Effector memory CD4-positive, alpha-beta T cell (primary cell): ENCODE measurements around the gene DPP6.

Experiments used
- DNase-seq, 3 donors: peaks; one replicate each; pipeline ENCODE4 v3.0.0-alpha.2; 2020
- H3K27ac ChIP-seq: 2 replicates; pipeline ENCODE4 v1.7.0; 2013; ENCODE audit warnings: mild to moderate bottlenecking, low read length, moderate library complexity; ENCODE audit not compliant: insufficient read depth, poor library complexity, severe bottlenecking
- H3K27me3 ChIP-seq: replicated peaks from 2 replicates; pipeline ENCODE4 v1.7.0; 2013; ENCODE audit warnings: mild to moderate bottlenecking, low read length; ENCODE audit not compliant: insufficient read depth, control insufficient read depth, poor library complexity, severe bottlenecking
- H3K36me3 ChIP-seq: 2 replicates; pipeline ENCODE4 v1.7.0; 2013; ENCODE audit warnings: mild to moderate bottlenecking, low read length, moderate library complexity; ENCODE audit not compliant: control insufficient read depth, insufficient read depth
- H3K4me1 ChIP-seq: 2 replicates; pipeline ENCODE4 v1.7.0; 2013; ENCODE audit warnings: low read length, mild to moderate bottlenecking; ENCODE audit not compliant: control insufficient read depth, insufficient read depth, poor library complexity, severe bottlenecking
- H3K4me3 ChIP-seq: 2 replicates; pipeline ENCODE4 v1.7.0; 2013; ENCODE audit warnings: low read length, low read depth, mild to moderate bottlenecking; ENCODE audit not compliant: insufficient read depth, poor library complexity, severe bottlenecking
- H3K9me3 ChIP-seq: 2 replicates; pipeline ENCODE4 v1.7.0; 2013; ENCODE audit warnings: mild to moderate bottlenecking, low read length, moderate library complexity; ENCODE audit not compliant: control insufficient read depth

DPP6 gene

GRCh38 chr7:154568346-154568745, 516.1 kb downstream of the DPP6 start:
- Histone ChIP-seq H3K4me1 (no peaks in the 10 kb centered on the region), H3K36me3 (no peaks in the 10 kb centered on the region), H3K27ac (no peak overlapping the region), H3K4me3 (no peak overlapping the region), H3K27me3 (no peaks in the 10 kb centered on the region), H3K9me3 (no peaks in the 10 kb centered on the region)
- DNase-seq = no peak

DNA sequence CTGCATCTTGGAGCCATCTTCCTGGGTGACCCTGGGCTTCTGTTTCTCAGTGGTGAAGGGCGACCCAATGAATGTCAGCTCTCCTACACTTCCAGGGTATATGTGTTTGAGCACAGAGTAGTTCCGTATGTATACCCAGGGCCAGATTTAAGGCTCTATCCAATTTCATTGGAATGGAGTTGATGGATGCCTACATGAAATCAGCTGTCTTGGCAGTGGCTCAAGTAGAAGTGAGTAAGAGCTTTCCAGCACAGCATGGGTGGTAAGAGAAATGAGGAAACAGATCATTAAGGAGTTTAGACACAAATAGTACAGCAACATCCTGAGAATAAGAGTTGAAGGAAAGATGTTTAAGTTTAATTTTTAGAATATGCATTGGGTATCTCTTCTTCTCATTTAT, 517.7 kb downstream of the DPP6 start:
- Histone ChIP-seq H3K4me1 (no peaks in the 10 kb centered on the region), H3K4me3 (no peak overlapping the region), H3K27me3 (no peaks in the 10 kb centered on the region), H3K9me3 (no peaks in the 10 kb centered on the region), H3K36me3 (no peaks in the 10 kb centered on the region), H3K27ac (no peak overlapping the region)
- DNase-seq = no peak

GRCh38 chr7:154571772-154572171, 519.6 kb downstream of the DPP6 start:
- no peaks in the 10 kb centered on the region for H3K36me3 ChIP-seq
- no peak for DNase-seq
- H3K27ac ChIP-seq = no peak overlapping the region
- H3K27me3 ChIP-seq = no peaks in the 10 kb centered on the region
- H3K4me3 ChIP-seq = no peak overlapping the region
- no peaks in the 10 kb centered on the region for H3K9me3 ChIP-seq
- no peaks in the 10 kb centered on the region for H3K4me1 ChIP-seq

DNA sequence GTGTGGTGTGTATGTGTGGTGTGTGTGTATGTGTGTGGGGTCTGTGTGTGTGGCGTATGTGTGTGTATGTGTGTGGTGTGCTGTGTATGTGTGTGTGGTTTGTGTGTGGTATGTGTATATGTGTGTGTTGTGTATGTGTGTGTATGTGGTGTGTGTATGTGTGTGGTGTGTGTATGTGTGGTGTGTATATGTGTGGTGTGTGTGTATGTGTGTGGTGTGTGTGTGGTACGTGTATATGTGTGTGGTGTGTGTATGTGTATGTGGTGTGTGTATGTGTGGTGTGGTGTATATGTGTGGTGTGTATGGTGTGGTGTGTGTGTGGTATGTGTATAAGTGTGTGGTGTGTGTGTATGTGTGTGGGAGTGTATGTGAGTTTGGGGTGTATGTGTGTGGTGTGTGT, 522.0 kb downstream of the DPP6 start:
- no peak overlapping the region for H3K4me3 ChIP-seq
- H3K36me3 ChIP-seq = no peaks in the 10 kb centered on the region
- H3K4me1 ChIP-seq = no peaks in the 10 kb centered on the region
- H3K9me3 ChIP-seq = no peaks in the 10 kb centered on the region
- H3K27me3 ChIP-seq = no peaks in the 10 kb centered on the region
- H3K27ac ChIP-seq = no peak overlapping the region
- no peak for DNase-seq

DNA sequence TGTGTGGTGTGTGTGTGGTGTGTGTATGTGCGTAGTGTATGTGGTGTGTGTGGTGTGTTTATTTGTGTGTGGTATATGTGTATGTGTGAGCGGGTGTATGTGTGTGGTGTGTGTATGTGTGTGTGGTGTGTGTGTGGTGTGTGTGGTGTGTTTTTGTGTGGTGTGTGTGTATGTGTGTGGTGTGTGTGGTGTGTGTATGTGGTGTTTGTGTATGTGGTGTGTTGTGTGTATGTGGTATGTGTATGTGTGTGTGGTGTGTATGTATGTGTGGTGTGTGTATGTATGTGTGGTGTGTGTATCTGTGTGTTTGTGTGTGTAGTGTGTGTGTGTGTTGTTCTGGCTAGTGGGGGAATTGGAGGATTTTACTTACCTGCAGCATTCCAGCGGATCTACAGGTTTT, 523.3 kb downstream of the DPP6 start:
- Histone ChIP-seq H3K9me3 (no peaks in the 10 kb centered on the region), H3K27me3 (no peaks in the 10 kb centered on the region), H3K4me3 (no peak overlapping the region), H3K36me3 (no peaks in the 10 kb centered on the region), H3K27ac (no peak overlapping the region), H3K4me1 (no peaks in the 10 kb centered on the region)
- no peak for DNase-seq

DNA sequence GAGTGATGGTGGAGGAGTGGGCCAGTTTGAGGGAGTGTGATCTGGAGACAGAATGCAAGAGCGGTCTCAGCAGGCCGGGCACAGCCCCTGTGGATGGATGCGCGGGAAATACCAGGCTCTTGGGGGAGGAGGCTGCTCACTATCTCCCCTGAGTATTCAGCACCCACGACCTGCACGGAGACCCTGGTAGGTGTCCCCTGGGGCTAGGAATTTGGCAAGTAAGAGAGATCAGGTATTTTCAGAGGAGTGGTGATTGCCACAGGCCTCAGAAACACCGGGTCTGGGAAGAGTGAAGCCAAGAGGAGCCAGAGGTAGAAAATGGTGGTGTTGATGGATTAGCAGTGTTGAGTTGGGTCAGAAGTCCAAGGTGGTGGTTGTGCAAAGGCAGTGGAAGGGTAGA, 524.4 kb downstream of the DPP6 start:
- no peaks in the 10 kb centered on the region for H3K36me3 ChIP-seq
- H3K27me3 ChIP-seq = no peaks in the 10 kb centered on the region
- H3K4me3 ChIP-seq = no peak overlapping the region
- no peak for DNase-seq
- H3K9me3 ChIP-seq = no peaks in the 10 kb centered on the region
- no peak overlapping the region for H3K27ac ChIP-seq
- no peaks in the 10 kb centered on the region for H3K4me1 ChIP-seq

- H3K4me1 ChIP-seq = no peaks in the 10 kb centered on the region
- no peaks in the 10 kb centered on the region for H3K27me3 ChIP-seq
- no peaks in the 10 kb centered on the region for H3K36me3 ChIP-seq
- H3K4me3 ChIP-seq = no peak overlapping the region
- H3K9me3 ChIP-seq = no peaks in the 10 kb centered on the region
- no peak overlapping the region for H3K27ac ChIP-seq
- DNase-seq = no peak
Observed at GRCh38 chr7:154577141-154577873, 525.1 kb downstream of the DPP6 start.

DNA sequence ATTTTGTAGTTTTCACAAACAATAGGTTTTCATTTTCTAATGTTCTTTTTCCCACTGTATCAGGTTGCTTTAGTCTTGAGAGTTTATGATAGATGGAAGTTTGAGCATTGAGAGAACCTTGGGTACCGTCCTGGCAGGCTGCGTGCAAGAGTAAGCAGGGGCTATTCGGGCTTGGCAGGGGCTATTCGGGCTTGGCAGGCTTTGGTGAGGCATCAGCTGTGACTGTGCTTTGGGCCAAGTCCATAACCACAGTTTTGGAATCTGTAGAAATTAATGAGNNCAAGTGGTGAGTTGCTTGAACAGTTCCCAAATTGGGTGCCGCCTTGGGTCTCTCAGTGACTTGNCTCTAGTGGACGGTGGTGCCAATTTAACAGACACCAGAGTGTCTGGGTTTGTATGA, 526.1 kb downstream of the DPP6 start:
- H3K9me3 ChIP-seq = no peaks in the 10 kb centered on the region
- no peak for DNase-seq
- no peaks in the 10 kb centered on the region for H3K4me1 ChIP-seq
- no peaks in the 10 kb centered on the region for H3K27me3 ChIP-seq
- H3K36me3 ChIP-seq = no peaks in the 10 kb centered on the region
- H3K4me3 ChIP-seq = no peak overlapping the region
- no peak overlapping the region for H3K27ac ChIP-seq

DNA sequence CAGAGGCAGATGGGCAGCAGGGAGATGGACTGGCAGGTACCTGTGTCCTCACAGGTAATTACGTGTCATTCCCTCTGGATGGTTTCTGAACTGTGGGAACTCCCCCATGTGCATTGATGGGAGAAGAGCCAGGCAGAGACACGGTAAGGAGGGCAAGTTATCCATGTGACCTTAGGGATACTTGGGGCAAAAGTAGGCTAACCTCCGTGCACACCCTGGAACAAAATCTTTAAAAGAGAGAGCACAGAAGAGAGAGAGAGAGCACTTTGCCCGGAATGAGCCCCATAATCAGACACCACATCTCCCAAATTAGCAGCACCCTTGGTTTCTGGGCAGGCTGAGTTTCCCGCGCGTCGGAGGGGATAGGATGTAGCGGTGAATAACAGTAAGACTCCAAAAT, 527.5 kb downstream of the DPP6 start:
- Histone ChIP-seq H3K4me3 (no peak overlapping the region), H3K36me3 (no peaks in the 10 kb centered on the region), H3K9me3 (no peaks in the 10 kb centered on the region), H3K27ac (no peak overlapping the region), H3K27me3 (no peaks in the 10 kb centered on the region), H3K4me1 (no peaks in the 10 kb centered on the region)
- DNase-seq = no peak

GRCh38 chr7:154581251-154581890, 529.2 kb downstream of the DPP6 start:
- H3K4me1 ChIP-seq = no peaks in the 10 kb centered on the region
- no peak for DNase-seq
- H3K27ac ChIP-seq = no peak overlapping the region
- no peaks in the 10 kb centered on the region for H3K27me3 ChIP-seq
- no peaks in the 10 kb centered on the region for H3K9me3 ChIP-seq
- no peak overlapping the region for H3K4me3 ChIP-seq
- no peaks in the 10 kb centered on the region for H3K36me3 ChIP-seq
